Esophagus (tissue), 2 donors: Measurements from ENCODE around the gene FAM53B. TPM values are rescaled to one million over a fixed set of nuclear protein-coding genes. Genes with fewer than 3 reads are reported as not detected.

Source experiments
- H3K27ac ChIP-seq, 2 donors: one replicate each; pipeline ENCODE4 v1.5.1; 2013; ENCODE audit warnings: low read depth in 2 of 2, mild to moderate bottlenecking in 2 of 2, inconsistent platforms in 1 of 2, low read length in 1 of 2, moderate library complexity in 1 of 2
- H3K27me3 ChIP-seq, 2 donors: one replicate each; pipeline ENCODE4 v1.6.1; 2013; ENCODE audit warnings: low read length in 2 of 2, control low read depth in 1 of 2, mild to moderate bottlenecking in 1 of 2; ENCODE audit not compliant: insufficient read depth in 2 of 2, control insufficient read depth in 1 of 2
- H3K36me3 ChIP-seq, 2 donors: one replicate each; pipeline ENCODE4 v1.6.1; 2013; ENCODE audit warnings: low read length in 1 of 2; ENCODE audit not compliant: control insufficient read depth in 2 of 2, insufficient read depth in 2 of 2
- H3K4me1 ChIP-seq, 2 donors: one replicate each; pipeline ENCODE4 v1.6.1; 2013; ENCODE audit warnings: low read length in 1 of 2; ENCODE audit not compliant: control insufficient read depth in 2 of 2, insufficient read depth in 2 of 2
- H3K4me3 ChIP-seq, 2 donors: one replicate each; pipeline ENCODE4 v1.5.1; 2013; ENCODE audit warnings: low read length in 2 of 2, mild to moderate bottlenecking in 2 of 2, low read depth in 1 of 2, moderate library complexity in 1 of 2
- H3K9me3 ChIP-seq, 2 donors: one replicate each; pipeline ENCODE4 v1.6.1; 2013; ENCODE audit warnings: mild to moderate bottlenecking in 2 of 2, low read depth in 1 of 2, low read length in 1 of 2, moderate library complexity in 1 of 2; ENCODE audit not compliant: control insufficient read depth in 2 of 2, insufficient read depth in 1 of 2
- WGBS, 2 donors: extraction: QIAGEN DNeasy Blood & Tissue Kit; methylation state at CpG; one replicate each; pipeline ENCODE4 v1.1.7; 2013; 5-methylcytosine and 5-hydroxymethylcytosine counted together
- polyA plus RNA-seq, 2 donors: library from polyadenylated mRNA; stranded (reverse); fragments of 200-250 nt; gene quantifications; one replicate each; pipeline ENCODE4 v1.2.3, GENCODE V29; 2013
- donor health status: healthy with polysubstance abuse.
- donor health status: Bipolar disorder and iron deficiency.

The FAM53B gene
- polyA plus RNA-seq, 2 donors, result 9.0 to 16.8 TPM

GRCh38 chr10:124745252-124745651 is 1.1 kb upstream of the FAM53B start:
- Histone ChIP-seq H3K4me3 (no peak overlapping the region), H3K4me1 (peaks cover 0 to 4% of the 10 kb centered on the region in 2 donors)
- 50 to 52% methylated on average over 4 of the region's 4 CpGs for WGBS, 2 donors

DNA sequence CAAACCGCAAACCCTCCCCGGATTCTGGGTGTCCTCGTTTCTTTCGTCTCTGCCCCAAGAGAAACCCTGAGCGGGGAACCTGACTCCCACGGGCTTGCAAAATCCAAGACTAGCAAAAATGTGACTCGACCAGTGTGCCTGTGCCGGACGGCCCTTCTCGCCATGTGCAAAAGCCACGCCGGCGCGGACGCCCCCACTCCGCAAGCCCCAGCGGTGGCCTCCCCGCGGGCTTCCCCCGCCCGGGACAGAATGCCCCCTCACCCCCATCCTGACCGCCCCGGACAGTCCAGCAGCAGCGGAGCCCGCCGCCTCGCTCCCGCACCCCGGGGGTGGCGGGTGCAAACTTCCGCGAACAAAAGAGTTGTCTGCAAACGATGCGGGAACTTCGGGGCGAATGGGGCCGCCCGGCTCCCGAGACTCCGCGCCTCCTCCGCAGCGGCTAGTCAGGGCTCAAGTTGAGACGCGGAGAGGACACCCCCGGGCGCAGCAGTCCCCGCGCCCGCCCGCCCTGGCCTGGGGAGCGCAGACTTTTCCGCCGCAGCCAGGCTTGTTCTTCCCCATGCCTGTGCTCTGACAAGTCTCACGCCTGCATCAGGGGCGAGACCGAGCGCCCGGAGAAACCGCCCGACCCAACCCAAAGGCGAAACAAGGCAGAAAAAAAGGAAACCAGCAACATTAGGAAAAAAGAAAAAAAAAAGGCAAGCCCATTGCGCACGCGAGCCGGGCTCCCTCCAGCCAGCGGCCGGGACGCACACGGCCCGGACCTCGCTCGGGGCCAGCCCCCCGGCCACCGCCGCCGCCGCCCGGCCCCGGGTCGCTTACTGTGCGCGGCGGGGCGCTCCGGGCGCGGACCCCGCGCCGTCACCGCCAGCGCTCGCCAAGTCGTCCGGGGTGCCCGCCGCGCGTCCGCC is 732 bp downstream of the FAM53B start:
- H3K4me1 ChIP-seq, result peaks cover under 1 to 7% of the 10 kb centered on the region in 2 donors
- H3K36me3 ChIP-seq, result no peaks in the 10 kb centered on the region
- H3K9me3 ChIP-seq, result no peaks in the 10 kb centered on the region
- 0 to 1% methylated on average over 86 to 101 of the region's 101 CpGs for WGBS, 2 donors
- no peaks in the 10 kb centered on the region for H3K27me3 ChIP-seq
- peak overlapping the region; percentile 86 to 95 for H3K27ac ChIP-seq
- peak overlapping the region; percentile 70 to 73 for H3K4me3 ChIP-seq

More at GRCh38 chr10:124745252-124745651, 1.1 kb upstream of the FAM53B start:
- Histone ChIP-seq H3K9me3 (no peaks in the 10 kb centered on the region), H3K27ac (peak overlapping the region in 1 of 2 donors; percentile 47), H3K27me3 (no peaks in the 10 kb centered on the region), H3K36me3 (no peaks in the 10 kb centered on the region)

GRCh38 chr10:124742413-124743190 is 1.6 kb downstream of the FAM53B start:
- Histone ChIP-seq H3K36me3 (no peaks in the 10 kb centered on the region), H3K27ac (peak overlapping the region; percentile 86 to 95), H3K4me1 (peaks cover 8 to 10% of the 10 kb centered on the region in 2 donors), H3K27me3 (no peaks in the 10 kb centered on the region), H3K4me3 (peak overlapping the region; percentile 70 to 73), H3K9me3 (no peaks in the 10 kb centered on the region)
- WGBS, 2 donors, result 6 to 9% methylated on average over 35 to 42 of the region's 42 CpGs

DNA sequence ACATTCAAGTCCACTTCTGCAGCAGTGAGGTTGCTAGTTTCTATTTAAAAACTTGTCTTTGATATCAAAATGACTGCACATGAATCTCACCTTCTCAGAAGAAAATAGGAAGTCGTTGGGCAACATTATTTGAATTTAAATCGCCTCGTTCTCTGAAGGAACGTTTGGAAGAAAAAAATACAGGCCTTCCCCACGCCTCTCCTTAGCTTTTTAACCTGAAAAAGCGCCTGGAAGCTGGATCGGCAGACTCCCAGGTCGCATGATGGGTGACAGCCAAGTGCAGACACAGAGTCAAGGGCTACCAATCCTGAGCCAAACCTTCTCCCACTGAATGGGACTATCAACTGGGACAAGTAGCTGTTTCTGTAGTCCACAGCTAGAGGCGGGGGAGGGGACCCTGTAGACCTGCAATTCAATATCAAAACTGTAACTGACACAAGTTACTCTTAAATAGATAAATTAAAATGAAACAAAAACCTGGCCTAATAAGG is 2.2 kb downstream of the FAM53B start:
- no peaks in the 10 kb centered on the region for H3K27me3 ChIP-seq
- H3K4me1 ChIP-seq, result peaks cover 9 to 16% of the 10 kb centered on the region in 2 donors
- 32 to 42% methylated on average over 9 of the region's 9 CpGs for WGBS, 2 donors
- H3K36me3 ChIP-seq, result no peaks in the 10 kb centered on the region
- no peaks in the 10 kb centered on the region for H3K9me3 ChIP-seq
- peak overlapping the region; percentile 88 to 95 for H3K27ac ChIP-seq
- H3K4me3 ChIP-seq, result peak overlapping the region in 1 of 2 donors; percentile 73

DNA sequence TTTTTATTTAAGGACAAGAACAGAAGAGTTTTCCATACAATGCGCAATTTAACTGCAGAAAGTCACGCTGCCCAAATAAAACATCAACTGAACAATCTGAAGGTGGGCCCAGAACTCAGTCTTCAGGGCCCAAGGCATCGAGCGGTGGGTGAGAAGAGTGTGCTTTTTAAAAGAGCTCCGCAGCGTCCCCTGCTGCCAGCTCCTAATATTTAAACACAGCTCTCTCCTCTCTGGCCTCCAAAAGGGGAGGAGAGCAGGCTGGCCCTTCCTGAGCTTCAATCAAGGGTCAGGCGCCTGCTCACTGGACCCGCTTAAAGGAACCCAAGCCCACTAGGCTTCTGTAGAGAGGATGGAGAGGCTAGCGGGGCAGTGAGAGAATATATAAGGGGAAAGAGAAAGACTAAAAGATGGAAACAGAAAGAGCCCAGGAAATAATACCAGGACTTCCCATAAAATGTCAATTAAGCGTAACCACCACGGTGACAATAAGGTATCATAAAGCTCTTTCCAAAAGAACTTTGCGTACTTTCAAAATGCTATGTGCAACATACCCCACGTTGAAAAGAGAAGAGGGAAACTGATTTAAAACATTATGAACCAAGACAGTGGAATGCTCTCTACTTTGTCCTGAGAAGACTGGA is 2.8 kb downstream of the FAM53B start:
- no peaks in the 10 kb centered on the region for H3K36me3 ChIP-seq
- H3K4me1 ChIP-seq, result peaks cover 12 to 22% of the 10 kb centered on the region in 2 donors
- peak overlapping the region; percentile 95 to 99 for H3K27ac ChIP-seq
- H3K4me3 ChIP-seq, result peak overlapping the region in 1 of 2 donors; percentile 73
- 14 to 19% methylated on average over 13 of the region's 13 CpGs for WGBS, 2 donors
- H3K9me3 ChIP-seq, result no peaks in the 10 kb centered on the region
- no peaks in the 10 kb centered on the region for H3K27me3 ChIP-seq

- H3K36me3 ChIP-seq, result no peaks in the 10 kb centered on the region
- peaks cover 16 to 28% of the 10 kb centered on the region in 2 donors for H3K4me1 ChIP-seq
- H3K4me3 ChIP-seq, result peak overlapping the region; percentile 9 to 24
- H3K27me3 ChIP-seq, result no peaks in the 10 kb centered on the region
- WGBS, 2 donors, result 7 to 14% methylated on average over 18 of the region's 18 CpGs
- H3K27ac ChIP-seq, result peak overlapping the region; percentile 95 to 99
- H3K9me3 ChIP-seq, result no peaks in the 10 kb centered on the region
These were observed 3.6 kb downstream of the FAM53B start for GRCh38 chr10:124740369-124741280.

- WGBS, 2 donors, result 13 to 18% methylated on average over 7 of the region's 7 CpGs
- peak overlapping the region in 1 of 2 donors; percentile 24 for H3K4me3 ChIP-seq
- H3K4me1 ChIP-seq, result peaks cover 19 to 31% of the 10 kb centered on the region in 2 donors
- H3K27ac ChIP-seq, result peak overlapping the region; percentile 95 to 99
- H3K36me3 ChIP-seq, result no peaks in the 10 kb centered on the region
- no peaks in the 10 kb centered on the region for H3K27me3 ChIP-seq
- H3K9me3 ChIP-seq, result no peaks in the 10 kb centered on the region
These were observed 4.2 kb downstream of the FAM53B start for GRCh38 chr10:124739986-124740368.

- Histone ChIP-seq H3K27ac (peak overlapping the region; percentile 87 to 95), H3K36me3 (peaks cover 0 to 5% of the 10 kb centered on the region in 2 donors), H3K4me1 (peaks cover 23 to 36% of the 10 kb centered on the region in 2 donors), H3K4me3 (no peak overlapping the region), H3K9me3 (no peaks in the 10 kb centered on the region), H3K27me3 (no peaks in the 10 kb centered on the region)
- 43 to 44% methylated on average over 13 of the region's 13 CpGs for WGBS, 2 donors
These were observed 4.9 kb downstream of the FAM53B start for GRCh38 chr10:124739119-124739921.
